Suprapubic skin (tissue), 2 donors: ENCODE results near the gene DVL3.

Experiments
- EP300 ChIP-seq: sonication (generic); formaldehyde crosslinking; IDR thresholded peaks from one replicate; pipeline ENCODE4 v1.6.1; 2017; ENCODE audit warnings: antibody characterized with exemption
- POLR2A ChIP-seq, 2 donors: fragments of 450-650 bp; IDR thresholded peaks; one replicate each; pipeline ENCODE4 v1.6.1; 2017; ENCODE audit warnings: antibody characterized with exemption in 2 of 2, mild to moderate bottlenecking in 2 of 2, moderate library complexity in 2 of 2

DNA sequence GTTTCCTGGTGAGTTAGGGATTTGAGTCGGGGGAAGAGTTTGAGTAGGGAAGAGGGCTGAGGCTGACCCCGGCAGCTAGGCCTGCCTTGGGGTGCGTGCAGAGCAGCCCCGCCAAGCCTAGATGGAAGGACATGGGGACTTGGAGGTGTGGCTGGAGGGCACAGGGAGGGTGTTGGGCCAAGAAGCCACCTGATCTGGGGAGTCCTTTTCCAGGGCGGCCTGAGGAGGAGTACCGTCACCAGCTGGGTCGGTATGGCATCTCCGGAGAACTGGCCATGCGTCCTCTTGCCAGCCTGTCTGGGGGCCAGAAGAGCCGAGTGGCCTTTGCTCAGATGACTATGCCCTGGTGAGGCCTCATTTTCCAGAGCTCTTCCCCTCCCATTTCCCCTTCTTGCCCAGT, 37.7 kb downstream of the DVL3 start:
- TF ChIP-seq EP300 (no peak), POLR2A (IDR thresholded peaks at IDR 0.05) (no peak)
